LHCN-M2 (cell line): ENCODE results near the gene STARD8. TPM values are rescaled to one million over a fixed set of nuclear protein-coding genes. Genes with fewer than 3 reads are reported as not detected.
"Not testable (repeated sequence)": the region's sequence is repeated elsewhere in the genome, so short reads cannot be mapped to it uniquely, and the experiment has no call there.

Experiments
- DNase-seq: peaks from one replicate; pipeline ENCODE4 v3.0.0-alpha.2; 2012; ENCODE audit warnings: low read depth
- total RNA-seq: library from RNA; depleted of rRNA; stranded (reverse); fragments of >200 nt; gene quantifications from 2 replicates; pipeline ENCODE4 v1.2.3, GENCODE V29; 2014

STARD8 gene
- total RNA-seq, 1 experiment from 2014 or later: 12.1 TPM

DNA sequence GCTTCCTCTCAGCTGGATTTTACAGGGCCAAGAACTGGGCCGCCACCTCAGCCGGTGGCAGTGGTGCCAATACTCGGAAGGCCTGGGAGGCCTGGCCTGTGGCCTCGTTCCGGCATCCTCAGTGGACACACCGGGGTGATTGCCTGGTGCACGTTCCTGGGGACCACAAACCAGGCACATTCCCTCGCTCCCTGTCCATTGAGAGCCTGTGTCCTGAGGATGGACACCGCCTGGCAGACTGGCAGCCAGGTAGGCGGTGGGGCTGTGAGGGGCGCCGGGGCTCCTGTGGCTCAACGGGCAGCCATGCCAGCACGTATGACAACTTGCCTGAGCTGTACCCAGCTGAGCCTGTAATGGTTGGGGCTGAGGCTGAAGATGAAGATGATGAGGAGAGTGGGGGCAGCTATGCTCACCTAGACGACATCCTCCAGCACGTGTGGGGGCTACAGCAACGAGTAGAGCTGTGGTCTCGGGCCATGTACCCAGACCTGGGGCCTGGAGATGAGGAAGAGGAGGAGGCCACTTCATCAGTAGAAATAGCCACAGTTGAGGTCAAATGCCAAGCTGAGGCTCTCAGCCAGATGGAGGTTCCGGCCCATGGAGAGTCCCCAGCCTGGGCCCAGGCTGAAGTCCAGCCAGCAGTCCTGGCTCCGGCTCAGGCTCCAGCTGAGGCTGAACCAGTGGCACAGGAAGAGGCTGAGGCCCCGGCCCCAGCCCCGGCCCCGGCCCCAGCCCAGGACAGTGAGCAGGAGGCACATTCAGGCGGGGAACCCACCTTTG, 70.4 kb downstream of the STARD8 start:
- DNase-seq: no peak

DNA sequence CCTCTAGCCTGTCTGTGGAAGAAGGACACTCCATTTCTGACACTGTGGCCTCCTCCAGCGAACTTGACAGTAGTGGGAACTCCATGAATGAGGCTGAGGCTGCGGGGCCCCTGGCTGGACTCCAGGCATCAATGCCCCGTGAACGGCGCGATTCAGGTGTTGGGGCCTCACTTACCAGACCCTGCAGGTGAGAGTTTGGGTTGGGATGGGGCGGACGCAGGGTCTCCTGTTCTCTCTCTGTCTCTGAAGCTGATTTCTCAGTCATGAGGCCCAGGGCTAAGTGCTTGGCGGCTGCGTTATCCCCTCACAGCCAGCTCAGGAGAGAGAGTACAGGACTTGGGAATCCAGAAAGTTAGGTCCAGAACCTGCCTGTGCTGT, 71.0 kb downstream of the STARD8 start:
- no peak for DNase-seq

DNA sequence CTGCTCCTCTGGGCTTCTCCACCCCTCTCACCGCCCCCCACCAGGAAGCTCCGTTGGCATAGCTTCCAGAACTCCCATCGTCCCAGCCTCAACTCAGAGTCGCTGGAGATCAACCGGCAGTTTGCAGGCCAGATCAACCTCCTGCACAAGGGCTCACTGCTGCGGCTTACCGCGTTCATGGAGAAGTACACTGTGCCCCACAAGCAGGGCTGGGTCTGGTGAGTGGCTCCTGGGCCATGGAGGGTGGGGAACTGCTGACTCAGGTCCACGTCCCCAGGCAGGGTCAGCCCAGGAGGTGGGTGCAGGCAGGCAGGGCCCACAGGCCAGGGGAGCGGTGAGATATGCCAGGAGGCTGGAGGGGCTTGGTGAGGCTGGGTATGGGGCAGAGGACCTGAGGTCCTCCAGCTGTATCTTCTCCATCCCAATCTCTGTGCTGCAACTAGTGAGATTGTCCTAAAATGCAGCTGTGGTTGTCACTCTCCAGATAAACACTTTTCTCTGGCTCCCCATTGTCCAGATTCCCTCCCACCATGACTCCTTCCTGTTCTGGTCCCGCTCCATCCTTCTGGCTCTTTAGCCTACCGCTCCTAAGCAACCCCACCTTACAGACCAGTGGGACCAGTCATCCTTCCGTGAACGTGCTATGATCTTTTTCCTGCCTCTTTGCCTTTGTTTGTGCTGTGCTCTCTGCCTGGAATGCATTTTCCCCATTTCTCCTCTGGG, 71.9 kb downstream of the STARD8 start:
- no peak for DNase-seq

DNA sequence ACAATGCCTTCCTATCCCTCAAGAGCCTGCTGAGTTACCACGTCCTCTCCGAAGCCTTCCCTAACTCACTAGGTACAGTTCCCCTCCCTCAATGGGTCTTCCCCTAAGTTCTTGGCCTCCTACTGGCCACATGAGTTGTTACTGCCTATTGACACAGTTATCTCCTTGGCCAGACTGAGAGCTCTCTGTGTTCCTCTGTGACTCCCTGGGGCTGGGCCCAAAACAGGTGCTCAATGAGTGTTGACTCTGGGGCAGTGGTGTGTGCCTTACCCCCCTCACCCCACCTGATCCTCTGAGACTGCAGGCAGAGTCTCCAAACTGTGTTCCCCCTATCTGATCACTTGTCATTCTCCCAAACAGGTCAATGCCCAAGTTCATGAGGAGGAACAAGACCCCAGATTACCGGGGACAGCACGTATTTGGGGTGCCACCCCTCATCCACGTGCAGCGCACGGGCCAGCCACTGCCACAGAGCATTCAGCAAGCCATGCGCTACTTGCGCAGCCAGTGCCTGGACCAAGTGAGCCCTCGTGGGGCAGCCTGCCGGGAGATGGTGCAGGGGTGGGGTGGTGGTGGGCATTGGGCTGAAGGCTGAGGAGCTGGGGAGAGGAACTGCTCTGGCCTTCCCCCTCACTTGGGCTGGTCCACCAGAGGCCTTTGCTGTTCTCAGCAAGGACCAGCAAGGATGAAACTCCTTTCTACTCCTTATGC, 72.6 kb downstream of the STARD8 start:
- DNase-seq: no peak

DNA sequence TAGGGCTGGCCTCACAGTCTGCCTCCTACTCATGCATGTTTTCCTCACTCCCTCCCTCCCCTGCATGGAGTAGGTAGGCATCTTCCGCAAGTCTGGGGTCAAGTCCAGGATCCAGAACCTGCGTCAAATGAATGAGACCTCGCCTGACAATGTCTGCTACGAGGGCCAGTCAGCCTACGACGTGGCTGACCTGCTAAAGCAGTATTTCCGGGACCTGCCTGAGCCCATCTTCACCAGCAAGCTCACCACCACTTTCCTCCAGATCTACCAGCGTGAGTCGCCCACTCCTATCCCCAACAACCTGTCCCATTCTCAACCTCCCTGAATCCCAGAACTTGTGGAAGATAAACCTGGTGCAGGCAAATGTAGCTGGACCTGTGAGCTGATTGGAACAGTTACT, 73.4 kb downstream of the STARD8 start:
- no peak for DNase-seq

DNA sequence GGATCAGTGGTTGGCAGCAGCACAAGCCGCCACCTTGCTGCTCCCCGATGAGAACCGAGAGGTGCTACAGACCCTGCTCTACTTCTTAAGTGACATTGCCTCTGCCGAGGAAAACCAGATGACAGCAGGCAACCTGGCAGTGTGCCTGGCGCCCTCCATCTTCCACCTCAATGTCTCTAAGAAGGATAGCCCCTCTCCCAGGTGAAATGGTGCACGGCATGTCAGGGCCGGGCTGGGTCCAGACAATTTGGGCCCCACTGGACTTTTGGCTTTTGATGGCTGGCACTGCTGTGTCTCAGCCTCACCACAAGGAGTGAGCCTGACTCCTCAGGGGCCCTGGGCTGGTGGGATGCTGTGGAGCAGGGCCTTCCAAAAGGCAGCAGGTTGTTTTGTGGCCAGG, 74.1 kb downstream of the STARD8 start:
- DNase-seq: no peak

DNA sequence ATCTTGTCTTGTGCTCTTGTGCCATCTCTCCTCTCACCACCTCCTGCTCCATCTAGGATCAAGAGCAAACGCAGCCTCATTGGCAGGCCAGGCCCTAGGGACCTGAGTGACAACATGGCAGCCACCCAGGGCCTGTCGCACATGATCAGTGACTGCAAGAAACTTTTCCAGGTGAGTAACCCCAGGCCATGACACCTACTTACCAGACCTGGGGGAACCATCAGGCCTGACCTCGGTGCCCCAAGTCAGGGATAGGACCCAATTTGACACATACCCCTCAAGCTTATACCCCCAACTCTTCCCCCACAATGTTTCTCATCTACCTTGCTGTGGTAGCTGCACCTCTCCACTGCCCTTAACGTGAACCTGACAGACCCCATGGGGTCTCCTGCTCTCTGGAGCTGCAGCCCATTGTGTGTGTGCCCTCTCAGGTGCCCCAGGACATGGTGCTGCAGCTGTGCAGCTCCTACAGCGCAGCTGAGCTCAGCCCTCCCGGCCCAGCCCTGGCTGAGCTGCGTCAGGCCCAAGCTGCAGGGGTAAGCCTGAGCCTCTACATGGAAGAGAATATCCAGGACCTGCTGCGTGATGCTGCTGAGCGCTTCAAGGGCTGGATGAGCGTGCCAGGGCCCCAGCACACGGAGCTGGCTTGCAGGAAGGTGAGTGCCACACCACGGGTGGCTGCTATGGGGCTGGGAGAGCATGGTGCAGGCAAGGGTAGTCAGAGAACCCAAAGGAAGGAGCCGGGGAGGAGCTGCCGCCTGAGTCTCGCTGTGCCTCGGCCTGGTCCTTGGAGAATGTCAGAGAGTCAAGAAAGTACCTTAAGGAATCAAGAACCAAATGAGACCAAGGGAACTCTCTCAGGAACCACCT, 74.8 kb downstream of the STARD8 start:
- no peak for DNase-seq

DNA sequence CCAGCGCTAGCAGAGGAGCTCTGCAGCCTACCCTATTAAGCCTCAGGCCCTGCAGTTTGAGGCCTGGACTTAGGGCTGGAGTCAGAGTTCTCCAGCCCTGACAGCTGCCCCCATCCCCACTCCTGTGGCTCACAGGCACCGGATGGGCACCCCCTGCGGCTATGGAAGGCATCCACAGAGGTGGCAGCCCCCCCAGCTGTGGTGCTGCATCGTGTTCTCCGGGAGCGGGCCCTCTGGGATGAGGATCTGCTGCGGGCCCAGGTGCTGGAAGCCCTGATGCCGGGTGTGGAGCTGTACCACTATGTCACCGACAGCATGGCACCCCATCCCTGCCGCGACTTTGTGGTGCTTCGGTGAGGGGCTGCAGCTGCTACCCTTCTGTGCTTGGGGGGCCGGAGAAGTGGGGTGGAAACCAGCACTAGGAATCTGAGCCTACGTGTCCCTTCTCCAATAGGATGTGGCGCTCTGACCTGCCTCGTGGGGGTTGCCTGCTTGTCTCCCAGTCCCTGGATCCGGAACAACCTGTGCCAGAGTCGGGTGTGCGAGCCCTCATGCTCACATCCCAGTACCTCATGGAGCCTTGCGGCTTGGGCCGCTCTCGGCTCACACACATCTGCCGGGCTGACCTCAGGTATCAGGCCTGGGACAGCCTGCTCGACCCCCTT, 76.2 kb downstream of the STARD8 start:
- no peak for DNase-seq

DNA sequence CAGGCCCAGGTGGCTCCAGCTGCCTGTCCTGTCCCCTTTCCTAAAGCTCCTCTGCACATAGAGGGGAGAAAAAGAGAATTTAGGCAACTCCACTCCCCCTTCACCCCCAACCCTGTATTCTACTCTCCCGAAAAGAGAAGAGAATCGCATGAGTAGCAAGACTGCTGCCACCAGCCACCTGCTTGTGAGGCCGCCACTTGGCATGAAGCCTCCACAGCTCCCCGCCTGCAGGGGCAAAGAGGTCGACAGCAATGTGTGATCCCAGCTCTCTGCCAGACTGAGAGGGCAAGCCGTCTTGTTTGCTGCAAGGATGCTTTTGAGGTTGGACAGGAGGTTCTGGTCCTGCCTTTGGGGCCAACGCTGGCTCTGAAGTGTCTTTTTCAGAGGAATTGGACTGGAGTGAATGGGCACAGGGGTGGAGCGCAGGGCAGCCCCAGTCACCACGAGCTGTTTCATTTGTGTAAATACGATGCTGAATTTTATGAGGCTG, 77.1 kb downstream of the STARD8 start:
- no peak for DNase-seq

DNA sequence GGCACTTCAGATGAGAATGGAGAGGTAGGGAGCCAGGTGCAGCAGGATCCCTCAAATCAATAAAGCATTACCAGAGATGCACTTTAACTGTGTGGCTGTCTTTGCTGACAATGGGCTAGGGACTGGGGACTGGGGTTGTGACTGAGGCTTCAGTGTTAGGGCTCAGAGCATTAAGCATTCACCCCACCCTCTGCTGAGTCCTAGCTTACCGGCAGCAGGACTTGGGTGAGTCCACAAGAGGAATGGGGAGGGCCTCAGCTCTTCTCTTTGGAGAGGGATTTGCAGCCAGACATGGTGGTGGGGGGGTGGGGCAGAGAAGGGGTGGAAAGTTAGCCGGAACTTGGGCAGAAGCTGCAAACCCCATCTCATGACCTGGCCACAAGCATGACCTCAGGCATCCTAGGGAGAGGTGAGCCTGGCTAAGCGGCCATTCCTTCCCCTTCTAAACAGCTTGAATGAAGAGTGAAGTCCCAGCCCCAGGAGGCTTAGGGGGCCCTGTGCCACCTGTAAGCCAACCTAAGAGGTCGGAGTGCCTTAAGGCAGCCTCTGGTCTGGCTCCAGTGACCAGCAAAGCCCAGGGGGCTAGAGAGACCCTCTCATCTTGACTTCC, 78.4 kb downstream of the STARD8 start:
- no peak for DNase-seq

DNA sequence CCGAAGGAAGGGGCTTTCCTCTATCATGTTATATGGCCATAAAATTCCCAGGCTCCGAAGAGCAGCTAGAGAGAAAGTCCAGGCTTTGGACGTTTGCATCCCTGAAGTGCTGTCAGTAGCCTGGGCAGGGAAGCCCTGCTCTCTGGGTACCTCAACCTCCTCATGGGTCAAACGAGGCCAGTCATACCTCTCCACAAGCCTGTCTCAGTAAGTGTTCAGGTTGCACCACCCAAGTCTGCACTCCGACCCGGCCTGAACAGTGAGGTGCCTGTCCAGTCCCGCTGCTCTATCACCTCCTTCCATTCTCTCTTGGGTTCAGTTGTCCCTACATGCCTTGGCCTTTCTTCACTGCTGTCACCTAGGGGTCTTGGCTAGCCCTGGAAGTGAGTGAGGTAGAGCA, 78.9 kb downstream of the STARD8 start:
- DNase-seq: no peak

DNA sequence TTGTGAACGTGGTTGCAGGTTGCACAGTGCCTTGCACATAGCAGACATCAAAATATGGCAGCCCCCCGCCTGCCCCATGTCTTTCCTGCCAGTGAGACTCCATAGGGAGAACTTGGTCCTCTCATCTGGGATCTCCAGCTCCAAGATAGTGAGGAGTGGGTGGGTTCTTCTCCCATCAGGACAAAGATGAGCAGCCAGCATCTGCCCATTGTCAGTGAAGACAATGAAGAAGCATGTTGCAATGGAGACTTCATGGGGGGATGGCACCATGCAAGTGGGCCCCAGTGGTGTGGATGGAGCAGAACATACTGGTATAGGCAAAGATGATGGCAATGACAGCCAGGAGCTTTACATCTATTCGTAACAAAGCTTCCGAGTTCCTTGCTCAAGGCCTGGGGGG, 80.2 kb downstream of the STARD8 start:
- DNase-seq: no peak

DNA sequence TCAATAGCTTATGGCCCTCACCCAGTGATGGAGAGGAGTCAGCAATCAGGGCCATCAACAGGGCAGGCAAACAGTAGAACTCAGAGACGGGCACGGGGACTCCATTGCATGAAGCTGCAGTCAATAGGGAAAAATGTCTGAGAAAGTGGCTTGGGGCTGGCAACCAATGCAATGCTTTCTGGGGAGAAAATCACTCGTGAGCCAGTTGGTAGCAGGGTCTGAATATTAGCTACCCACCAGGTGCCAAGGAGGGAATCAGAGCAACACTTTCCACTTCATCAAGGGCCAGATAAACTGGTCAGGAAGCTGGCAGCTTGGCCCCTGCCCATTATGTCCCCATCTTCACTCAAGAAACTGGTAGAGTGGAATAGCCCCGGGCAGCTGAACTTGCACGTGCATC, 80.7 kb downstream of the STARD8 start:
- no peak for DNase-seq

DNA sequence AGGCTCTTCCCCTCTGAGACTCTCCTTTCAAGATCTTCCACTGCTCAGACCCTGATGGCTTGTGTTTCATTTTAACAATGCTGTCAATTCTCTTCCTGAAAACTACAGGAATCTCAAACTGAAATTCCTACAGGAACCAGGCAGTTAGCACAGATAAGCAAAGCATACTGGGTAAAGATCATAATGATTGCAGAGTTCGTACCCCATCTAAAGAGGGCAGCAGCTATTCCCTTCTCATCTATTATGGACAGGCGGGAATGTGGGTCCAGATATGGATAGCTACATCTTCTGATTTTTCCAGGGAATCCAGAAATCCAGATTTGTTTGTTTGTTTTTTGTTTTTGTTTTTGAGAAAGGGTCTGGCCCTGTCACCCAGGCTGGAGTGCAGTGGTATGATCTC, 83.8 kb downstream of the STARD8 start:
- no peak for DNase-seq

DNA sequence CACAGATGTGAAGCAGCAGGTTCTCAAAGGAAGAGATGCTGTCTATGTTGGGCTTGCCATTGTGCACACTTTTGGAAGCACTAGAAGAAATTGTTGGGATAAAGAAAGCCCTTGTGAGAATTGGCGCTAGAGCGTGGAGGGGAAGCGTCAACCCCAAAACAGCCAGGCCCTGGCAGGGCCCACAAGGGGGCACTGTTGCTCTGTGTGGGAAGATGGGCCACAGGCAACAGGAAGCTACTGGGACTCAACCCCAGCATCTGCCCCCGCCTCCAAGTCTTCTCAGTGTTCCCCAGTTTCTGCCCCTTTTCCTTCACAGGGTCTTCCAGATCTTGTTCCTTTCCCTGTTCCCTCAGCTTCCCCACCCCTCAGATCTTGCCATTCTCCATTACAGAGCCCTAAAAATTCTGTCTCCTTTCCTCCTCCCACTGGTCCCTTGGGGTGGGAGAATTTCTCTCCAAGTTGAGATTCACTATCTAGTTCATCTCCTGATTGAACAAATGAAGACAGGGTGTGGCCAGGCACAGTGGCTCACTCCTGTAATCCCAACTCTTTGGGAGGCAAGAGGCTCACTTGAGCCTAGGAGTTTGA, 85.5 kb downstream of the STARD8 start:
- DNase-seq: peak; percentile 35

DNA sequence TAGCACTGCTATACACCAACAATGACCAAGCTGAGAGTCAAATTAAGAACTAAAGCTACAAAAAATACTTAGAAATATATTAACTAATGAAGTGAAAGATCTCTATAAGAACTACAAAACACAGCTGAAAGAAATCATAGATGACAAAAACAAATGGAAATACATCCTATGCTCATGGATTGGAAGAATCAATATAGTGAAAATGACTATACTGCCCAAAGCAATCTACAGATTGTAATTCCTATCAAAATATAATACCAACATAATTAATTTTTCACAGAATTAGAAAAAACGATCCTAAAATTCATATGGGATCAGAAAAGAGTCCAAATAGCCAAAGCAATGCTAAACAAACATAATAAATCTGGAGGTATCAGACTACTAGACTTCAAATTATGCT, 87.8 kb downstream of the STARD8 start:
- DNase-seq: no peak

DNA sequence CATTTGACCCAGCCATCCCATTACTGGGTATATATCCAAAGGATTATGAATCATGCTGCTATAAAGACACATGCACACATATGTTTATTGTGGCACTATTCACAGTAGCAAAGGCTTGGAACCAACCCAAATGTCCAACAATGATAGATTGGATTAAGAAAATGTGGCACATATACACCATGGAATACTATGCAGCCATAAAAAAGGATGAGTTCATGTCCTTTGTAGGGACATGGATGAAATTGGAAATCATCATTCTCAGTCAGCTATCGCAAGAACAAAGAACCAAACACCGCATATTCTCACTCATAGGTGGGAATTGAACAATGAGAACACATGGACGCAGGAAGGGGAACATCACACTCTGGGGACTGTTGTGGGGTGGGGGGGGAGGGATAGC, 94.4 kb downstream of the STARD8 start:
- not testable (repeated sequence) for DNase-seq

DNA sequence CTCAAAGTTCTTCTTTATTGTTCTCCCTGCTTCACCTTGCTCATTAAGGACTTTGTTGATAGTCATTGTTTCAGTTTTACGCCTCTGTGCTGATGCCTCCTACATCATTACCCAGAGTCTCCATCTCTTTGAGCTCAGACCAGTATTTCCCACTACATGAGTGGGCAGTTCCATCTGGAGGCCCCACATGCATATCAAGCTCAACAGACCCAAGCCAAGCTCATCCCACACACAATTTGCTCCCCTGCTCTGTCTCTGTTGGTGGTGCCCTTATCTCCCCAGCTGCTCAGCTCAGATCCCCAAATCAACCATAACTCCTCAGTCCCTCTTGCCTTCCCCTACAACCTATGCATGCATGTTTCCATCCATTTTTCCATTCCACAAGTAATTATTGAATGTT, 96.3 kb downstream of the STARD8 start:
- DNase-seq: no peak

DNA sequence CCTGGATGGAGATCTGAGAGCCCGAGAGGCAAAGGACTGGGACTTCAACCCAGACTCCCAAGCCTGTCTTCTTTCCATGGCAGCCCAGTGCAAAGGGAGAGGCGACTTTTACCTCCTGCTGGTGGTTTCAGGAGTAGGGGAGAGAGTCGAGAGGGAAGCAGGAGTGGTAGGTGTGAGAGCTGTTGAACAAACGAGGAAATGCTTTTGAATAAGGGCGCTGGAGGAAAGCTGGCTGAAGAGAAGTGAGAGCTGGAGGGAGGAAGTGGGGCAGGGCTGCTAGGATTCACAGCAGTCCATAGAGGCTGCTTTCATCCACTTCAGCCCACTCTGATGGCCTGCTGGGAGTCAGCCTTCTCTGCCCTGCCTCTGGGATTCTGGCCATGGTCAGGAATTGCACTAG, 99.5 kb downstream of the STARD8 start:
- DNase-seq: no peak

DNA sequence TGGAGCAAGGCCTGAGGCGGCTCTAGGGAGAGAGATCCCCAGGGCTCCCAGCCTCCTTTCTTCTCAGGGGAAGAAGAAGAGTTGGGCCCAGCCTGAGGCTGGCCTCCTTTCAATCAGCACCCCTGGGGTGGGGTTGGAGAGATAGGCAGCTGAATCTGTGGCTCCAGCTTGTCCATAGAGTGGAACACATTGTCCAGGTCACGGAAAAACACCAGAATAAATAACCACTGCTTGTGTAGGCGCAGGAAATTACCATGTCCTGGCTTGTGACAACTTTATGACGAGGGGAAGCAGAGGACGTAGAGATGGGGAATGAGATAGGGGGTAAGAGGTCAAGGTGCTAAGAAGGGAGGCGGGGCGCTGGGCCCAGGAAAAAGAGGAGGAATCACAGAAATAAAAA, 100.6 kb downstream of the STARD8 start:
- no peak for DNase-seq
